Right hindlimb (tissue), 1 donor: ENCODE results near the gene GRIN2A.
A peak's percentile ranks its signal among the peaks of the same experiment; 100 is the strongest.

ENCODE experiments used
- DNase-seq: peaks from one replicate; pipeline ENCODE4 v3.0.0-alpha.2; 2018

The GRIN2A gene

GRCh38 chr16:10083301-10083700 lies 98.9 kb downstream of the GRIN2A start:
- DNase-seq = no peak

GRCh38 chr16:10081201-10081940 lies 100.9 kb downstream of the GRIN2A start:
- DNase-seq = no peak

DNA sequence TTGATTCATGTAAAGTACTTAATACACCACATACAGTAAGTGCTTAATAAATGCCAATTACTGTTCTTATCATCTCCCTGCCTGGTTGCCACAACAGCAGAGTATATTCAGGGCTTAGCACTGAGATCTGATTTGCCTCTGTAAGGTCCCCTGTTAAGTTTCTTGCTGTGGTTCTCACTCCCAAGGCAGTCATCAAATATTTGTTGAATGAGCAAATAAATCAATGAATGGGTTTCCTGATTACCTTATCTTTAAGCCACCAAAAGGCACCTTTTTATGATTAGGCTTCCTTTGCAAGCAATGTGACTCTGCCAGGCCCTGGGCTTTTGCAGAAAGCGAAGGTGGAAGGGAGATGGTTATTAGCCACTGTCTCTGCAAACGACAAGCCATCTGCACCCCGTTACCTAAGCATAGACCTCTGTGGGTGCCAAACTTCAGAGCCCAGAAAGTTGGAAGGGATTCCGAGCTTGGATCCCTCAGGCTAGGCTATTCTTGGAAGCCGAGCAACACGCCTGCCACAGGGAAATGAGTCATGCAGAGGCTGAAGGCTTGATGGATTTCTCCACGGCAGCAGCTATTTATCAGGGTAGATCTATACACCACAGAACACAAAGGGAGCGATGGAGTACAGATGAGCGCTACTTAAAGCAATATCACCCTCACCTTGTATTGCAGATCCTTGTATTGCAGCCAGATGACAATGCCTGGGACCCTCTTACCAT lies 102.0 kb downstream of the GRIN2A start:
- no peak for DNase-seq

DNA sequence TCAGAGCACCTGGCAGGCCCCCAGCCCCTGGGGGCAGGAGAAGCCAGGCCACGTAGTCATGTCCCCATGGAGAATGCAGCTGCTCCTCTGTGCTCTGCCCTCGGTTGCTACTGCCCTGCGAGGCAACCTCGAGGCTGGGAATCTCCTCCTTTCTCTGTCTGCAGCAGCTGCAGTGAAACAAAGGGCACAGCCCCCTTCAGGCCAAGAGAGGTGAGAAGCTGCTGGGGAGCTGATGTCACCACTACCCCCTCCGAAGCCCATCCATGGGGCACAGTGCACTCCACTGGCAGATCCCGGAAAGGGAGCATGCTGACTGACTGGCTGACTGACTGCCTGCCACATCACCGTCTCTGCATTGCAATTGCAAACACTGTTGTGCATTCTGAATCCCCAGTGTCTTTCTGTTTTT lies 103.7 kb downstream of the GRIN2A start:
- DNase-seq = no peak

DNA sequence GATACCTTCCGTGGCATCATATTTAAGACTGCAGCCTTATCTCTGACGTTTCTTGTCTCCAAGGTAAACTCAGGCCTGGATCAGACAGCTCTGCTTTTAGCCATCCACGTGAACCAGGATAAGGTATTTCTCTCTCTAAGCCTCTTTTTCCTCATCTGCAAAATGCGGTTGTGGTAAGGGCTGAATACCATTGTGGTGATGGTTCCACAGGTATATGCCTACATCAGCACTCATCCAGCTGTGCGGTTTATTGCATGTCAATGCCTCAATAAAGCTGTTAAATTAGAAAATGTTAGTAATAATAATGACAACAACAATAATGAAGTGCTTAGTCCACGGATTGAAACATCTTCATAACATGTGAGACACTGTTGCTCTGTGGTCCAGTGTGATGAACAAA lies 104.4 kb downstream of the GRIN2A start:
- DNase-seq = no peak

DNA sequence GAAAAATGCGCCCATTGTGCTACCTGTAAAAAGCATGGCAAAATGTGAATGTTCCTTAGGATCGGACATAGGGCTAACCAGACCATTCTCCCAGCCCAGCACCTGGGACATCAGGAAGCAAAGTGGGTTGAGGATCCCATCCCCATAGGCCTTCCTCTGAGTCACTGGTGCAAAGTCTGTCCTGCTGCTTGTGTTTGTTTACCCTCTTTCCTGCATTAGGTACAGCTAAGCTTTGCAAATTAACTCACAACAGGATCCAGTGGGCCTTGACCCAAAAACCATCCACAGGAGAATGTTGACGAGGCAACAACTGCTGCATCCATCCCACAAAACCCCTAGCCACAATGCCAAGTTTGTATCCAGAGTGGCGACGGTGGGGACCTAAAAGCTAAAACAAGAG lies 106.2 kb downstream of the GRIN2A start:
- DNase-seq = no peak

GRCh38 chr16:10070591-10070990 lies 111.6 kb downstream of the GRIN2A start:
- no peak for DNase-seq

- DNase-seq = no peak
Observed at GRCh38 chr16:10069374-10069773, 112.9 kb downstream of the GRIN2A start.

DNA sequence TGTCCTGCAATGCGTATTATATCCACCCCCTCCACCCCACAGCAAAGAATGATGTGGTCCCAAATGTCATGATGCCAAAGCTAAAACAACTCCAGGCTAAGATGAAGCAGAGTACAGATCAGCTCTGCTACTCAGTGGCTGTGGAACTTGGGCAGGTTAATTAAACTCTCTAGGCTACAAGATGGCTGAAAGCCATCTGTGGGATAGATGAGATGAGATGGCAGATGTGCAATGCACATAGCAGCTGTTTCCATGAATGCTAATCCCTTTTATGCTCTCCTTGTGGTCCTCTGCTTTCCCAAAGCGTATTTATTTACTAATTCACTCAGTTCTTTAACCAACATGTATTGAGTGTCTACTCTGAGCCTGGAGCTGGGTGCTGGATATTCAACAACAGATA lies 114.4 kb downstream of the GRIN2A start:
- no peak for DNase-seq

- DNase-seq = no peak
Observed at GRCh38 chr16:10067406-10067805, 114.8 kb downstream of the GRIN2A start.

DNA sequence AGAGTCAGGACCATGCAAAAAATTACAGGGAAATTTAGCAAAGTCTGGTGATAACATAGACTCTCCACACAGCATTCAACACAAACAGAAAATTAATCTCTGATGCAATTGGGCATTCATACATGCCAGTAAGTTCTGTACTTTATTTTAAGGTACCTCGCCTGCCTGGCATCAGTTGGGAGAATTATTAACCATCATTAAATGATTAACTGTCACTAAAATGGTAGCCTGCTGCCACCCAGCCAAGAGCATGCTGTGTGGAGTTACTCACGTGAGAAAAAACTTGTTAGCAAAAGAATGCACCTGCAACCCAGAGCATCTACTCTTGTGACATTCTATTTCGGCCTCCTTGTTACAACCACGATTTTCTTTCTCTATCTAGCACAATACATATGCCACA lies 117.2 kb downstream of the GRIN2A start:
- no peak for DNase-seq

- DNase-seq = no peak
Observed at GRCh38 chr16:10048850-10049249, 133.4 kb downstream of the GRIN2A start.

DNA sequence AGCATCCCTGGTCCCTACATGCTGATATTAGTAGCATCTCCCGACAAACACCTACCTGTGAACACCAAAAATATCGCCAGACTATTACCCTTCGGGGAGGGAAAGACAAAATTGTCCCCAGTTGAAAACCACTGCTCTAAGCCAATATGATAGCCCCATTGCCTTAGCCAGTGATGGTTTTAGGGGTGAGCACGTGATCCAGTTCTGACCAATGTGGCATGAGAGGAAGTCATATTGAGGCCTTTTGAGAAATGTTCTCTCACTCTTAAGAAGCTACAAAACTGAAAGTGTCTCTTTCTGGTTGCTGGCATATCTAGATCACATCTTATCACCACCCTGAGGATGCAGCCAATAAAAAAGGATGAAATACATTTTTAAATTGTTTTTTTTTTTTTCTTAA lies 136.3 kb downstream of the GRIN2A start:
- DNase-seq = no peak

- DNase-seq = no peak
Observed at GRCh38 chr16:10045291-10045775, 136.9 kb downstream of the GRIN2A start.

- no peak for DNase-seq
Observed at GRCh38 chr16:10040136-10041080, 141.8 kb downstream of the GRIN2A start.

DNA sequence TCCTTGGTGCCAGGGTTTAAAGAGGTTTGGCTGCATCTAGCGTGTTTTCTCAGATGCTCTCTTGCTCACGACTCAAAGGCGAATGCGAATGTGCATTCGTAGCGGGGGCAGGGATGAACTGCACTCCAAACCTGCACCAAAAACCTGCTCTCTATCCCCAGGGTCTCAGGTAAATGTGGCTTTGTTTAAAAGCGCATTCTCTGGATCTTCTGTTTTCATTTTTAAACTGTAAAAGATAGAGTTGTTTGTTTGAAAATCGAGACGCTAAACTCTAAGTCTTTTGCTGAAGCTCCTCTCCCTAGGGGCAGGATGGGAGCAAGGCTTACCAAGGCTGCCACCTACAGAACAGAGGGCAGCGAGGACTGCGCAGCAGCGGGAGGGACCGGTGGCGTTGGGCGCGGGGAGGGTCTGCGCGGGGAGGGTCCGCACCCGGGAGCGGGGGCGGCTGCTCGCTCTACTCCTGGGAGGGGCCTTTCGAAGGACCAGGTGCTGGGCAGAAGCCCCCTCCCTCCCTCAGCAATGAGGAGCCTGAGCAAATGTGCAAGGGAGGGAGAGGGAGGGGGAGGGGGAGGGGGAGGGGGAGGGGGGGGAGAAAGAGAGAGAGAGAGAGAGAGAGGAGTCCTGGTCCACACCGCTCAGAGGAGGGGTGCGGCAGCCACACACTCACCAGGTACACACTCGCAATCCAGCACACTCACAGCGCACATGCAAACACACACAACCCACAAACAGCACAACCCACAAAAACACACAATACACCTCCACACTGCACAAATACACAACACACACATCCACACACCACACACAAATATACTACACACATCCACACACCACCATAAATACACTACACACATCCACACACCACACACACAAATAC lies 142.8 kb downstream of the GRIN2A start:
- DNase-seq = peak; percentile 23

GRCh38 chr16:10037751-10038150 lies 144.5 kb downstream of the GRIN2A start:
- no peak for DNase-seq

DNA sequence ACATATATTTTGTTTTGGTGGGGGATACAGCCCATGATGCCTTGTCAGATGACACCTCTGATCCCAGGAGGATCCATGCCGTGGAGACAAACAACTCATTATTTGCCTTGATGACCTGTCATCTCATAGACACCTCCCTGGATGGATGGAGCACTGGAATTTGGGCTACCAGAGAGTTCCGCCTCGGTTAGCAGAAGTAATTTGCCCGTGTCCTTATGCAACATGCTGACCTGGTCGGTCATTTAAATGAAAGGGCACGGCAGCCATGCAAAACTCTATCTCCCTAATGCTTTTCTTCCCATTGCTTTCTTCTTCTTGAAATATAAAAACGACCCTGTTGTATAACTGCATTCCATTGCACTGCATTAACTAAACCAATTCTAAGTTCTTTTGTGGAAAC lies 145.3 kb downstream of the GRIN2A start:
- no peak for DNase-seq

DNA sequence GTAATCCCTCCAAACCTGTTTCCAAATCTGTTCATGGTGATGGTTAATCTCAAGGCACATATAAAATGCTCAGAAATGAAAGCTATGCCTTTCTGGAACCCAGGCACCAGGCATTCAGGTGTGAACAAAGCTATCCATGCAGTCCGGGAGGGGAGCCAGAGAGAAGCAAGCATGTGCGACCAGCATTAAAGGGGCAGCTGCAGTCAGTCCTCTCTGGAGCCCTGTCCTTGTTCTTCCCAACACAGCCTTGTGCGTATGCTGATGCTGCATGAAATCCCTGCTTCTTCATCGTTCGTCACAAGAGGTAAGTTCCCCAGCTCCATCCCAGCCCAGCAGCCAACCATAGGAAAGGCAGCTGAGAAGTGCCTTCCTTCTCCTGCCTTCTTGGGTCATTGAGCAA lies 148.7 kb downstream of the GRIN2A start:
- DNase-seq = no peak

- no peak for DNase-seq
Observed at GRCh38 chr16:10031955-10032354, 150.3 kb downstream of the GRIN2A start.

DNA sequence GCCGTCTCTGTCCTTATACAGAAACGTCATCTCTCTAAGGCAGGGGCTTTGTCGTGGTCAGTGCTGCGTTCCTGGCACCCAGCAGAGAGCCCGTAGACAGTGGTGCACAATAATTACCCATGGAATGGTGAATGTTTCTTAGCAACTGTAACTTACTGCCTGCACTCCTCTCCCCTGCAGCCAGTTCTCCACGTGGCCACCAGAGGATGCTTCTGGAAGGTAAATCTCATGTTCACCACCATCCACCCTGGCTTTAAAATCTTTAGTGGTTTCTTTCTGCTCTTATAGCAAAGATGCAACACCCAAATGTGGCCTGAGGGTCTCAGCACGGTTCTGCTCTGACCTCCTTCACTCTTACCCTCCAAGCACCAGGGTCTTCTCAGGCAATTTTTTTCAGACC lies 150.8 kb downstream of the GRIN2A start:
- DNase-seq = no peak

DNA sequence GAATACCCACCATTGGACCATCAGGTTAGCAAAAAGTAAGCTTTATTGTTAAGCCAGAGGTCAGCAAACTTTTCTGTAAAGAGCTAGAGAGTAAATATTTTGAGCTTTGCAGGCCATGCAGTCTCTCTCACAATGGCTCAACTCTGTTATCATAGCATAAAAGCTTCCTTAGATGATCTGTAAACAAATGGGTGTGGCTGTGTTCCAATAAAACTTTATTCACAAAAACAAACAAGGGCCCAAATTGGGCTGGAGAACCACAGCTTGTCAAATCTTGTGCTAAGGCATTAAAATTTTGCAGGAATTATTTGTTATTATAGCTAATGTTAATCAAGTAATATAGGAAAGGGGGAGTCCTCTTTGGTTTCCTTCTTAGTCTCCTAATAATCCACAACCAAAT lies 153.6 kb downstream of the GRIN2A start:
- no peak for DNase-seq
